Activated CD8-positive, alpha-beta memory T cell treated with anti-CD3 and anti-CD28 coated beads, Interleukin-2, amount 50 U/mL, for 48 hours (primary cell): ENCODE data around the gene JMJD7.

Source experiments
- DNase-seq: peaks from one replicate; pipeline ENCODE4 v3.0.0-alpha.2; 2020

Gene JMJD7

GRCh38 chr15:41801850-41802455 is 25.9 kb upstream of the JMJD7 start:
- DNase-seq: no peak

GRCh38 chr15:41804361-41804760 is 23.5 kb upstream of the JMJD7 start:
- no peak for DNase-seq

DNA sequence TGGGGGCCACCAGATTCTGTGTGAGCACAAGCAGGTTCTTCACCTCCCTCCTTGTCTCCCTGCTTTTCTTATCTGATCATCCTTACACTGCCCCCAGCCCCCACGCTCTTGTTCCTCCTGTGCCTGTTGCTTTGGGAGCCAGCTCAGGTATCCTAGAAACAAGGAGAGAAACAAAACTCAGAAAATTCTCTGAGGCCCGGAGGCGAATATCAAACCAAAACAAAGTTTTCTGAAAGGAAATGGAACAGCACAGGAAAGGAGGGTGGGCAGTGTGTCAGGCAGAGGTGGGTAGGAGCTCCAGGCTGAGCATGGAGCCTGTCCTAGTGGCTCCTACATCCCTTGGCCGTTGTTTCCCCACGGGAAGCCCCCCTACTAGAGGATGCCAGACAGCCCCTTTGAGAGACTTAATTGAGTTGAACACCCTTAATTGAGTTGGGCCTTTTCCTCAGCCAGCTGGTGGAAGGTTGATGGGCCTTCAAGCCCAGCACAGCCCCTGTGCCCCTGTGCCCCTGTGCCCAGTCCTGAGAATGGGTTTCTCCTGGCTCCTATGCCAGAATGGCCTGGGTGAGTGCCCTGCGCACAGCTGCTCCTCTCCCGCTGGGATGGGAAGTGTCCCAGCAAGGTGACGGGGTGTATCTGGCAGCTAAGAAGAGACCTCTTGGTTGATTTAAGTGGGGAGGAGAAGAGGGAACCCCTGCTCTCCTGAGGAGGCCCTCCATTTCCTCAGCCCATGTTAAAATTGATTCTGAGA is 22.8 kb upstream of the JMJD7 start:
- no peak for DNase-seq

DNA sequence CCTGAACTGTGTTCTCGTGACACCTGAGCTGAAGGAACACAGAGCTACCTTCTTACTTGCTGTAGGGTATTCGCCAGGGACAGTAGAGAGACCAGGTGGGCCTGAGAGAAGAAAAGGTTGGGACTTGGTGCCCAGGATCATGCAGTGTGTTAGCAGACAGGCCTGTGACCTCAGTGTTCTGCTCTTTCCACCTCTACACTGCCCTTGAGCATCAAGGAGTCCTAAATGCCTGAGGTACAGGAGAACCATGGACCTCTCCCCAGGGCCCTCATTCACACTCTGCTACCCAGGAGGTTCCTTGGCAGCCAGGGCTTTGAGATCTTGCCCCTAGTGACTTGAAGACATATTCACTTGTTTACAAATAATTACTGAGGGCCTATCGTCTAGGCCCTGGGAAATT is 22.2 kb upstream of the JMJD7 start:
- no peak for DNase-seq

DNA sequence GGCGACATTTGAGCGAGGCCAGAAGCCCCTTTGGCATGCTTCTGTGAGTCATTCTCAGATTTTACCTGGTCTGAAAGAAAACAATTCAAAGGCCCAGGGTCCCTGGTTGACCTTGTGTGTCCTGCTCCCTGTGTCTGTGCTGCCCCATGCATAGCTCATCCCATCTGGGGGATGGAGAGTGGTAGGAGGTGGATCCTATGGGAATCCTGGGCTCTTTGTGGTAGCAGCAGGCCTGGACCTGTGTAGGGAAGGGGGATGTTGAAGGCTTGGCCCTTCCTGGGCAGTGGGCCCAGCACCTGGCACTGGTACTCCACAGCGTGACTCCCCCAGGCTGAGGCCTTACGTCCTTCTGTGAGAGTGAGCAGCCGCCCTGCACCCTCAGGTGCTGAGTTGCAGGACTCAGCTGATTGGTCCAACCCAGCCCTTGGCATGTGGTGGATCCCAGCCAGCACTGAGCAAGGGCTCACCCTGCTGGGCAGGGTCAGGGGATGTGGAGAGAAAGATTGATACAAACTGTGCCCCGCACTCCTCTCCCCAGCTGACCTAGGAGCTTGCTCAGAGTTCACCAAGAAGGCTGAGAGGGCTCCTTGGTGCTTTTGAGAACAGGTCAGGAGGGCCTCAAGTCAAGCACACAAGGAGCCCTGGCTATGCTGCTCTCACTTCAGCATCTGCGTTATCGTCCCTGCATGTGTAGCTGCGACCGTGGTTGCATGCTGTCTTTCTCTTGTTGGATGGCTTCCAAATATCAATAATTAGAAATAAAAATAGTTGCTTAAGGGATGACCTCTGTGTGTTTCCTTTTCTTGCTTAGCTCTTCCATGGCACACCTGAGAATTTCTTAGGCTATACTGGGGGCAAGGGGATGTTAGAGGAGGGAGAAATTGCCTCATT is 21.4 kb upstream of the JMJD7 start:
- DNase-seq: no peak

DNA sequence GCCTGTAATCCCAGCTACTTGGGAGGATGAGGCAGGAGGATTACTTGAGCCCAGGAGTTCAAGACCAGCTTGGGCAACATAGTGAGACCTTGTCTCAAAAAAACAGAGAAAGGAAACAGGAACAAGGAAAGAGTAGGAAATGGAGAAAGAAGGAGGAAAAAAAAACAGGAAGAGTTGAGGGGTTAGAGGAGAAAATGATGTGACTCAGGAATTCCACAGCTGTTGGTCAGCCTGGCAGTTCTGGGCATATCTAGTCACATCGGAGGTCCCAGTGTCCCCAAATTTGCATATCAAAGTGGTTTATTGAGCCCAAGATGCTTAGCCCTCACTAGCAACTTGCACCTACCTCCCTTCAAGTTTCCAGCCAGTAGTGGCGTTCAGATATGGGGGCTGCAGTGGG is 18.8 kb upstream of the JMJD7 start:
- no peak for DNase-seq

DNA sequence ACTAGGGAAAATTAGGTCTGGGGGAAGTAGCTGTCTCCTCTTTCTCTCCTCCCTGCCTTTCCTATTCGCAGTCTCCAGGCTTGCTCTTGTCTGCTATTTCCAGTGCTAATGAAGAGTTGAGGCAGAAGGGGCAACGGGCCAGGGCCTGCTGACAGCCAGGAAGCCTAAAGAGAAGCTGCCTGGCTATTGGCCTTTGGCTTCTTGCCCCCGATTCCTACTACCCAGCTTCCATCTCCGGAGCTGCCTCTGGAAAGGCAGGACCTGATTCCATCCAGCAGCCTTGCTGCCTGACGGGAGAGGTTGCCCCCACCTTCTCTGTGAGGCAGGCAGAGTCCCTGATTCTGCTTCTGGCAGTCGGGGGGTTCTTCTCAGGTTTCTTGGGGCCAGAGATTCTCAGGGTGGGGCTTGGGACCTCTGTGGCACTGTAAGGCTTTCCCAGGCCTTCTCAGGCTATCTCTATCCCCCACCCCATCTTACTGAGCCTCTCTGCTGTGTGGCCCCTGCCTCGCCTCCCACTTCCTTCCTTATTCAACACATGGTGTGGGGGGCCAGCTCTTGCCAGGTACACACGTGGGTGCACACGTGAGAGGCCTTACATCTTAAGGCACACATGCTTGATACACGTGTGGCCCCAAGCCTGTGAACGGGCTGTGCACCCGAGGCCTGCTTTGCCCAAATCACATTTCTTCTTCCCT is 18.2 kb upstream of the JMJD7 start:
- DNase-seq: no peak

DNA sequence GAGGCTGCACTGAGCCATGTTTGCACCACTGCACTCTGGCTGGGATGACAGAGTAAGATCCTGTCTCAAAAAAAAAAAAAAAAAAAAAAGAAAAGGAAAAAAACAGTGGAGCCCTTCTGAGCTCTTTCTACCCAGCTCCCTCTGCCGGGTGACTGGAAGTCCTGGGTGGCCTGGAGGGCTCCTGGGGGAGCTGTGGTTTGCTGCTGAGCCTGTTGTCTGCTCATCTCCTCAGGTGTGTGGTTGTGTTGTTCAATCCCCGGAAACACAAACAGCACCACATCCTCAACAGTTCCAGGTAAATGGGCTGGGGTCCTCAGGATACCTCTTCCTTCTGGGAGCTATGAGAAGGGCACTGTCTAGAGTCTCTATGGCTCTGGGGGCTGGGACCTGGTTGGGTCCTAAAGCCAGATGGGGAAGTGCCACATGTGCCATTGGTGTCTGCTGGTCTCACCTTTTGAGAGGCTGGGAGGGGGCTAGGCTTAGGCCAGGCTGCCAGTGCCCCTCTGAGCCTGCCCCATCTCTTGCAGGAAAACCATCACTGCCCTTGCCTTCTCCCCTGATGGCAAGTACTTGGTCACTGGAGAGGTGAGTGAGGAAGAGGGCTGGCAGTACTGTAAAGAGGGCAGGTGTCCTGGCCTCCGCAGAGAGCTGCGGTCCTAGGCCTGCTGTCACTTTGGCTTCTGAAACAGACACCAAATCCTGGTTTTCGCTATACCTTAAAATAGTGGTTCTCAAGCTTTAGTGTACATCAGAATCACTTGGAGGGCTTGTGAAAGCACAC is 17.1 kb upstream of the JMJD7 start:
- no peak for DNase-seq

DNA sequence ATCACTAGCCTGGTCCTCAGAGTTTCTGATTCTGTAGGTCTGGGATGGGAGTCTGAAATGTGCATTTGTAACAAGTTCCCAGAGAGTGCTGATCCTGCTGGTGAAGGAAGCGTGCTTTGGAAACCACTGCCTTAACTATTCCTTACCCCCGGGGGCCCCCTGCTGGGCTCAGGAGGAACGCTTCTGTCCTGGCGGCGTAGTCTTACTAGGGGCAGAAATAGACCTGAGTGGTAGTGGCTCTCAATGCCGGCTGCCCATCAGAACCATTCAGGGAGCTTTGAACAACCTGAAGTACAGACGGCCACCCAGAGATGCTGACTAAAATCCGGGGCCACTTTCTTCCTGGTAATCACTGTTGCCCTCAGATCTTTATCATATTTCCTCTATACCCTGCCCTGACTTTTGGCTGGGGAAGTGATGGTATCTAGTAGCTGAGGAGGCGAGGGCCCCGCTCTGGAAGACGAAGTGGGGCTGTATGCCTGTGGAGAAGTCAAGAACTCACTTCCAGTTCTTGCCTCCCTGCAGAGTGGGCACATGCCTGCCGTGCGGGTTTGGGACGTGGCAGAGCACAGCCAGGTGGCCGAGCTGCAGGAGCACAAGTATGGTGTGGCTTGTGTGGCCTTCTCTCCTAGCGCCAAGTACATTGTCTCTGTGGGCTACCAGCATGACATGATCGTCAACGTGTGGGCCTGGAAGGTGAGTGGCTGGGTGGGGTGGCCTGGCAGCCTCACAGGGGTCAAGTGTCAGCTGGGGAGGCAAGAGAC is 16.3 kb upstream of the JMJD7 start:
- DNase-seq: peak; percentile 86

GRCh38 chr15:41812820-41813375 is 15.0 kb upstream of the JMJD7 start:
- DNase-seq: no peak

GRCh38 chr15:41813426-41813825 is 14.5 kb upstream of the JMJD7 start:
- no peak for DNase-seq

GRCh38 chr15:41814534-41814933 is 13.4 kb upstream of the JMJD7 start:
- DNase-seq: no peak

DNA sequence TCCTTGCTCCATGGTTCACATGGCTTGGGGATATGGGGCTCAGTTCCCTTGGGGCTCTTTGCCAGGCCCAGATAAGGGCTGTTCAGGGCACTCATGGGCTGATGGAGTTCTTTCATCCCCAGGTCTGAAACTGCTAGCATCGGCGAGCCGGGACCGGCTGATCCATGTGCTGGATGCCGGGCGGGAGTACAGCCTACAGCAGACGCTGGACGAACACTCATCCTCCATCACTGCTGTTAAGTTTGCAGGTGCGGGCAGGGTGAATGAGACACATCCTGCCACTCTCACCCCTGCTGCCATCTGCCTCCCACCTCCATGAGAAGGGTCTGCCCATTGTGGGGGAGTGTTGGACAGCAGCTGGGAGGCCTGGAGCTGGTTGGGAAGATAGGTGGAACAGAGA is 11.1 kb upstream of the JMJD7 start:
- no peak for DNase-seq

GRCh38 chr15:41817327-41817726 is 10.6 kb upstream of the JMJD7 start:
- DNase-seq: no peak

DNA sequence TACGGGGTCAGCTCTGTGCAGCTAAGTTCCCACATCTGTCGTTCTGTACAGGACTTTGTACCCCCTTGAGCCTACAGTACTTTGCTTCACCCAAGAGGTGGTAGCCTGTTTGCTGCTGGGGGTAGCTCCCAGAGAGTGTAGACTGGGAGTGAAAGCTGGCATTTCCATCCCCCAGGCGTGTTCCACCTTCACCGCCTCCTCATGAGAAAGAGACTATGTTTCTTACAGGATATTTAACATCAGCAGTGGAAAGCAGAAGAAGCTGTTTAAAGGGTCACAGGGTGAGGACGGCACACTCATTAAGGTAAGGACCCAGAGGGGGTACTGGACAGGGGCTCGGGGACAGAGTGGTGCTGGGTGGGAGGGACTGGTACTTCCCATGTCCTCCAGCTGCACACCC is 10.1 kb upstream of the JMJD7 start:
- no peak for DNase-seq

- DNase-seq: no peak
Measured at GRCh38 chr15:41819455-41820050, 8.3 kb upstream of the JMJD7 start.

- DNase-seq: no peak
Measured at GRCh38 chr15:41820791-41821423, 7.0 kb upstream of the JMJD7 start.

GRCh38 chr15:41821831-41822230 is 6.1 kb upstream of the JMJD7 start:
- no peak for DNase-seq

DNA sequence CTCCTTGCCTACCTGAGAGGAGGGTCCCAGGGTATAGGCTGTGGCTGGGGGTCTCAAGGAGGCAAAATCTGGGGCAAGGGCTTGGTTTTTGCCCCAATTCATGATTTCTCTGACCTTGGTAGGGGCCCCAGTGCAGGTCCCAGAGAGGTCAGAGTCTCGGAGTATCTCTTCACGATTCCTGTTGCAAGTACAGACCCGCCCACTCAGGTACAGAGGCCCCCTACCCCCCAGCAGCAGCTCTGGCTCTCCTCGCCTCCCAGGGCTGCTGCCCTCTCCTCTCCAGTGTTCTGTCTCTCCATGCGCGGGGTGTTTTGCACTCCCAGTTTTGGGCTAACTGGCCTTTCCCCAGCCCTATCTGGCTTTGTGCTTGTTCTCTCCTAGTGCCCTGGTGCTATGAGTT is 5.4 kb upstream of the JMJD7 start:
- DNase-seq: no peak

GRCh38 chr15:41822957-41823356 is 4.9 kb upstream of the JMJD7 start:
- DNase-seq: no peak
